NOMO-1 (cell line): ENCODE data around the gene CAPN2.
A peak's percentile ranks its signal among the peaks of the same experiment; 100 is the strongest.

Experiments
- DNase-seq, 2 experiments: peaks; one replicate each; lab custom pipeline; 2025; ENCODE audit not compliant: unreplicated experiment in 2 of 2; lab: John Stamatoyannopoulos, UW

The CAPN2 gene

GRCh38 chr1:223712194-223712849 lies at the start of gene CAPN2:
CAPN2 (plus strand) TSS chr1:223712539; CDS start chr1:223712641, 102 bp downstream.
- DNase-seq, result peak; percentile 69 to 74

GRCh38 chr1:223662943-223663342 lies 49.4 kb upstream of the CAPN2 start:
- peak; percentile 71 to 89 for DNase-seq

DNA sequence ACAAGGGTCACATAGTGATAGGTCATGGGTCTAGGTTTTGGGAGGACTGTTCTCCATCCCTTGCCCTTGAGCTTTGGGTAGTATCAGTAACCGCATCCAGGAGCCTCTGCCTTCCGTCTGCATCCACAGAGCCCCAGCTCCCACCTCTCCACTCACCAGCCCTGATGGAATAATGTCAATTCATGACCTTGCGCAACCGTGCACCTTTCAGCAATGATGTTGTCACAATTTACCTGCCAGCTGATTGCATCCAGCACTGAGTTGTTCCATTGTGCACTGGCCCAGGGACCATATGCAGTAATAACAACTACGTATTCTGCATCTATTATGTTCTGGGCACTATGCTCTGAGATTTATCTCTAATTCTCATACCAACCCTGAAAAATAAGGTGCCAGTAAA lies 48.2 kb upstream of the CAPN2 start:
- no peak for DNase-seq

GRCh38 chr1:223665592-223666312 lies 46.6 kb upstream of the CAPN2 start, which contains the start of gene CAPN8:
CAPN8 (minus strand) TSS chr1:223665701; CDS start chr1:223665646, 55 bp downstream.
- DNase-seq, result no peak

GRCh38 chr1:223667484-223668182 lies 44.7 kb upstream of the CAPN2 start:
- DNase-seq, result no peak

GRCh38 chr1:223669003-223669795 lies 43.1 kb upstream of the CAPN2 start:
- DNase-seq, result no peak

DNA sequence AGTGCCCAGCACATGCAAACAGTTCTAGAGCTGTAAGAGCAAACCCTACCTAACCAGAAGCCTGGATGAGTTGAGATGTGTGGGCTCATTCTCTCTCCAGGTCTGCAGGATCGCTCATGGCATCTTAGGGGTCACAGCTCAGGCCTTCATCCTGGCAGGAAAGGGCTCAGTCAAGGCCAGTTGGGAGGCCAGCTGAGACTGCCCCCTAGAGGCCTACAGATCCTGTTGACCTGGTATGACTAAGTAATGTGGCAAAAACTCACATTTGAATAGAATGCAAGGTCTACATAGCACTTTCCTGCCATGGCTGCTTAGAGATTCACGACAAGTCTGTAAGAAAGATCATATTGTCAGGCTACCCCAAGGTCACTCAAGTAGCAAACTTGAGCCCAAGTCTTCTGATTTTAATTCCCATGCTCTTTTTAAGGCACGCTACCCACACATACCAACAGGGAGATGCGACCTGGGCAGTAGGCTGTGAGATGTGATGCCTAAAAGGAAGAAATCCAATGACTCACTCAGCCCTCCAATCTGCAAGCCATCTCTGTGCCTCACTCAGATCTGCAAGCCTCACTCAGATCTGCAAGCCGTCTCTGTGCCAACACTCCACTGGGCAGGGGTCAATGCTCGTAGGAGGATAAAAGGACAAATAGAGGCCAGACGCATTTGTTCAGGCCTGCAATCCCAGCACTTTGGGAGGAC lies 41.7 kb upstream of the CAPN2 start:
- DNase-seq, result peak in 1 of 2 experiments; percentile 10

- peak in 1 of 2 experiments; percentile 9 for DNase-seq
These were observed 38.0 kb upstream of the CAPN2 start for GRCh38 chr1:223674119-223674890.

- peak; percentile 19 to 50 for DNase-seq
These were observed 33.5 kb upstream of the CAPN2 start for GRCh38 chr1:223678841-223679240.

GRCh38 chr1:223680188-223680587 lies 32.2 kb upstream of the CAPN2 start:
- DNase-seq, result no peak

- DNase-seq, result no peak
These were observed 29.8 kb upstream of the CAPN2 start for GRCh38 chr1:223682502-223682901.

GRCh38 chr1:223683586-223684487 lies 28.5 kb upstream of the CAPN2 start:
- DNase-seq, result peak in 1 of 2 experiments; percentile 36

DNA sequence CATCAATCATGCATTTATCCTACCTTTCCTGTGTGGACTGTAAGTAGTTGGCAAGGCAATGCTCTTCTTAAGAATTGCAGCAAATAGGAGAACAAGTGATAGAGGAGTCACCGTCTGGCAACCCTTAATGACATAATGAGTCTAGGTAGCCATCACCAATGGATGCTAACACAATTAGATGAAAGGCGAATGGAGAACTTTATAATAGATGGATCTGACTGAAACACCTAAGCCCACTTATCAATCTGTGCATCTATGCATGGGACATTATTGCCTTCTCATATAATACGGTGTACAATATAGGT lies 27.9 kb upstream of the CAPN2 start:
- DNase-seq, result no peak

GRCh38 chr1:223691121-223691520 lies 21.2 kb upstream of the CAPN2 start:
- DNase-seq, result no peak

DNA sequence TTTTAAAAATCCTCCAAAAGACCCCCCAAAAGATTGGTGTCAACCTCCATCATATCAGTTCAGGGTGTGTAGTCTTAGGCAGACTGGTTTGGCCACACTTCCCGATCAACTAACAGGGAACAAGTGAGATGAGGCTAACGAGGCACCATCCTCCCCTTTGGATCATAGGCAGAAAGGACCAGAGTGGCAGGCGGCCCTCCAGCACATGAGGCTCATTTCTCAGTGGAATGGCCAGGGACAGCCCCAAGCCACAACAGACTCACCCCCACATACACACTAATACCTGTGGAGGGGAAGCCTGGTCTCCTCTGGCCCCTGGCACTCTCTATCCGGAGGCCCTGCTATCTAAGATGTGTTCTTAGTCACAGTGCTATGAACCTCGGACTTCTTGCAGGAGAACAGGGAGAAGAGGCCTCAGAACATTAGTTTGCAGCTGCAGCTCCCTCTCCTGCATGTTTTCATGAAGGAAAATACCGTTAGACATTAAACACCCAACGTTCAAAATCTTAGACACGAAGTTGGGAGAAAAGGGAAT lies 17.3 kb upstream of the CAPN2 start:
- DNase-seq, result no peak

- no peak for DNase-seq
These were observed 16.4 kb upstream of the CAPN2 start for GRCh38 chr1:223695941-223696340.

DNA sequence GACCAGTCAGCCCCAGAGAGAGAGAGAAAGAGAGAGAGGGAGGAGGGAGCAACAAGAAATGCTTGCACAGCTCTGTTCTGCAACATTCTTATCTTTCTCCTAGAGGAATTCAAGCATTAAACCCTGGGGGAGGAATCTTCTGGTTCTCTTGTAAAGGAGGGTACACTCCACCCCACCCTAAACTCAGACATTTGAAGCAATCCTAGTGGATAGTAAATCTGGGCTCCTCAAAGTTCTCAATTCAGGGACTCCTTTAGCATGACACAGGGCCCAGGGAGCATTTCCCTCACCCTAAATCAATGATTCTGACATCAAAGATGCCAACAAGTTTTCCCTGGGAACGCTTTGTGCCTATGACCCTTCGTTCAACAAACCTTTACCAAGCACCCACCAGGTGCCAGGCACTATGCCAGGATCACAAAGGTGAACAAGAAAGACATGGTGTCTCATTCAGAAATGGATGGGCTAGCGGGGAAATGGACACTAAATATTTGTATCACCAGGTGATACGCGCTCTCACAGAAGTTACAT lies 11.9 kb upstream of the CAPN2 start:
- no peak for DNase-seq
